GM18517 (cell line): ENCODE measurements around the gene PHPT1.
A peak's percentile ranks its signal among the peaks of the same experiment; 100 is the strongest.
"Not testable (repeated sequence)": the region's sequence is repeated elsewhere in the genome, so short reads cannot be mapped to it uniquely, and the experiment has no call there.

Source experiments
- ATAC-seq: cut with Tn5 transposase; IDR thresholded peaks from one replicate; pipeline ENCODE4 v1.9.1; 2021; ENCODE audit warnings: mild to moderate bottlenecking, moderate library complexity; ENCODE audit not compliant: unreplicated experiment

Gene PHPT1

DNA sequence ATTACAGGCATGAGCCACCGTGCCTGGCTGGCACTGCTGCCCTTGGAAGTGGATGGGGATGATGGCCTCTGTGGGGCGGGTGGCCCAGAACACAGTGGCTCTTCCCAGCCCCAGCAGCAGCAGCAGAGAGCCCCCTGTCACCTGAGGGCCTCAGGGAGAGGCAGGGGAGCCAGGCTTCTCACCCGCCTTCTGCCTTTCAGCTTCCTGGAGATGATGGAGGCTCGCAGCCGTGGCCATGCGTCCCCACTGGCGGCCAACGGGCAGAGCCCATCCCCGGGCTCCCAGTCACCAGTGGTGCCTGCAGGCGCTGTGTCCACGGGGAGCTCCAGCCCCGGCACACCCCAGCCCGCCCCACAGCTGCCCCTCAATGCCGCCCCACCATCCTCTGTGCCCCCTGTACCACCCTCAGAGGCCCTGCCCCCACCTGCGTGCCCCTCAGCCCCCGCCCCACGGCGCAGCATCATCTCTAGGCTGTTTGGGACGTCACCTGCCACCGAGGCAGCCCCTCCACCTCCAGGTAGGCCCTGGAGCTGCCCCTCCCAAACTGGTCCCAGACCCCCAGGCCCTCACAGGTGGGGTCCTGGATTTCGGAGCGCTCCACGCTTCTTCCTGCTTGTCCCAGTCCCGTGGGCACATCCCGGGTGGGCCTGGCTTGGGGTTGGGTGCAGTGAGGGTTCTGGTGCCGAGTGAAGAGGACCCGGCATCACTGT is 11.9 kb upstream of the PHPT1 start:
- no peak for ATAC-seq

DNA sequence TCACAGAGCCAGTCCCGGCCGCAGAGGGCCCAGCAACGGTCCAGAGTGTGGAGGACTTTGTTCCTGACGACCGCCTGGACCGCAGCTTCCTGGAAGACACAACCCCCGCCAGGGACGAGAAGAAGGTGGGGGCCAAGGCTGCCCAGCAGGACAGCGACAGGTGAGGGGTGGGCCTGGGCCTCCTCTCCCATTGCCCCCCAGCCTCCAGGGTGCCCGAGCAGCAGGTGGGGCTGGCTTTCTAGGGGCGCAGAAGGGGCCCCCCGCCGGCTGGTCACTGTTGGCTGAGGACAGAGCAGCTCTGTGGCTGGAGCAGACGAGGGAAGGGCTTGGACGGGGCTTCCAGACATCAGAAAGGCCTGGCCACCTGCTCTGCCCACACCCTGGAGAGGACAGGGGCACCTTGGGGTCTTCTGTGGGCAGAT is 11.3 kb upstream of the PHPT1 start:
- not testable (repeated sequence) for ATAC-seq

DNA sequence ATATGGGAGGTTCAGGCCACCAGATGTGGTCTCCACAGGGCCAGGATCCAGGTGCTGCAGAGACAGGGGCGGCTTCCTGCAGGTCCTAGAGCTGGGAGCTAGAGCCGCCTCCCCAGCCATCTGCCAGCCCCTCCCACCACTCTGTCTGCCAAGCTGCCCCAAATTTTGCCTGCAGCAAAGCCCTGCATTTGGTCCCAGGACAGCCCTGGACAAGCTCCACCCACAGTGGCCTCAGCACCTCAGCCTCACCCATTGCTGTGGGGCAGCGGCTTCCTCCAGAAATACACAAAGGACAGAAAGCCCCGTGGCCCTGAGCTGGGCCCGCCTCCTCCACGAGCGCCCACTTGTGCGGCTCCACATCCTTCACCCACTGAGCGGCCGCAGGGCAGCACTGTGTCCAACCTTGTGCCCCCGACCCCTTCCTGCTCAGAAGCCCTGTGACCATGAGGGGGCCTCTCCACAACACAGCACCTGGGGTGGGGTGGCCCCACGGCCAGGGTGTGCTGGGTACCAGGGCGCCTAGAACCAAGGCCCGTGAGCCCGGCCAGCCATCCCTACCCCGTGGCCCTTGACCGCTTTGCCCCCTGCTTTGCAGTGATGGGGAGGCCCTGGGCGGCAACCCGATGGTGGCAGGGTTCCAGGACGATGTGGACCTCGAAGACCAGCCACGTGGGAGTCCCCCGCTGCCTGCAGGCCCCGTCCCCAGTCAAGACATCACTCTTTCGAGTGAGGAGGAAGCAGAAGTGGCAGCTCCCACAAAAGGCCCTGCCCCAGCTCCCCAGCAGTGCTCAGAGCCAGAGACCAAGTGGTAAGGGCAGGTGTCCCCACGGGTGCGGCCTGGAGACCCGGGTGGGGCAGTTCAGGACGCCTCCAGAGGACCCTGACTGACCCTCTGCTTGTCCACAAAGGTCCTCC is 10.6 kb upstream of the PHPT1 start:
- no peak for ATAC-seq

DNA sequence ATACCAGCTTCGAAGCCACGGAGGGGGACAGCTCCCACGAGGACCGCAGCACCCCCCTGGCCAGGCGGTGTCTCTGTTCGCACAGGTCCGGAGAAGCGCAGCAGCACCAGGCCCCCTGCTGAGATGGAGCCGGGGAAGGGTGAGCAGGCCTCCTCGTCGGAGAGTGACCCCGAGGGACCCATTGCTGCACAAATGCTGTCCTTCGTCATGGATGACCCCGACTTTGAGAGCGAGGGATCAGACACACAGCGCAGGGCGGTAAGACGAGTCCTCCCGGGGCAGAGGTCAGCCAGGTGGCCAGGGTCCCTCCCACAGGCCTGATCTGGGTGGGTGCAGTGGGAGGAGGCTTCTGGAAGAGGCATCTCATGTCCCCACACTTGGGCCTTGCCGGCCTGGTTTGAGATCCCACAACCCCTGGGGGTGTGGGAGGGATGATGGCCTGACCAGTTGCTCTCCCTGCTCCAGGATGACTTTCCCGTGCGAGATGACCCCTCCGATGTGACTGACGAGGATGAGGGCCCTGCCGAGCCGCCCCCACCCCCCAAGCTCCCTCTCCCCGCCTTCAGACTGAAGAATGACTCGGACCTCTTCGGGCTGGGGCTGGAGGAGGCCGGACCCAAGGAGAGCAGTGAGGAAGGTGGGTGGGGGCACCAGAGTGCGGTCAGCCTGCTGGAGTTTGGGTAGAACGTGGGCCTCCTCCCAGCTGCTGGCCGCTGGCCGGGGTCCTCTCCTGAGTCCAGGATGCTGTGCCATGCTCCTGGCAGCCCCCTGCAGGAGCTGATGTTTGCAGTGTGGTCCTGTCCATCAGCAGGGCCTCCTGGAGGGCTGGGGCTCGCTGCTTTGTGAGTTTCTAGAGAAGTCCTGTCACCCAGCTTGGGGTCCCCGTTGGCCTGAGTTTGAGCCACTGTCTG is 9.7 kb upstream of the PHPT1 start:
- ATAC-seq = no peak

DNA sequence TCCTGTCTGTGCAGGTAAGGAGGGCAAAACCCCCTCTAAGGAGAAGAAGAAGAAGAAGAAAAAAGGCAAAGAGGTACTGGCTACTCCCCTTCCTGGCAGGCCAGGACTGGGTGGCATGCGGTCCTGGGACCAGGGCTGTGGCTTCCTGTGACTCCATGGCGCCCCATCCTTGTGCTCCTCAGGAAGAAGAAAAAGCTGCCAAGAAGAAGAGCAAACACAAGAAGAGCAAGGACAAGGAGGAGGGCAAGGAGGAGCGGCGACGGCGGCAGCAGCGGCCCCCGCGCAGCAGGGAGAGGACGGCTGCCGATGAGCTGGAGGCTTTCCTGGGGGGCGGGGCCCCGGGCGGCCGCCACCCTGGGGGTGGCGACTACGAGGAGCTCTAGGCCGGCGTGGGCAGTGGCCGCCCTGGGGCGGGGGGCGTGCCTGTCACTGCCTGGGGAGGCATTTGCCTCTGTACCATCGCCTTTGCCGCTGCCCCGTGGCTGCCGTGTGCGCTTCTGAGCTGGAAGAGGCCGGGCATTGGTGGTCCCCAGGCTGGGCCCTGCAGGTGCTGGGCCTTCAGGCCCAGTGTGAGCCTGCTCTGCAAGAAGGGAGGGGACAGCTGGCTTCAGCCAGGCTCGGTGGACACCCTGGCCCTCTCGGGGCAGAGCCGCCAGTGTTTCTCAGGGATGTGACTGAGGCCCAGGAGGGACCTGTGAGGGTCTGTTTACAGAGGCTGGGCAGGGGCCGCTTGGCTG is 8.9 kb upstream of the PHPT1 start:
- ATAC-seq = no peak

DNA sequence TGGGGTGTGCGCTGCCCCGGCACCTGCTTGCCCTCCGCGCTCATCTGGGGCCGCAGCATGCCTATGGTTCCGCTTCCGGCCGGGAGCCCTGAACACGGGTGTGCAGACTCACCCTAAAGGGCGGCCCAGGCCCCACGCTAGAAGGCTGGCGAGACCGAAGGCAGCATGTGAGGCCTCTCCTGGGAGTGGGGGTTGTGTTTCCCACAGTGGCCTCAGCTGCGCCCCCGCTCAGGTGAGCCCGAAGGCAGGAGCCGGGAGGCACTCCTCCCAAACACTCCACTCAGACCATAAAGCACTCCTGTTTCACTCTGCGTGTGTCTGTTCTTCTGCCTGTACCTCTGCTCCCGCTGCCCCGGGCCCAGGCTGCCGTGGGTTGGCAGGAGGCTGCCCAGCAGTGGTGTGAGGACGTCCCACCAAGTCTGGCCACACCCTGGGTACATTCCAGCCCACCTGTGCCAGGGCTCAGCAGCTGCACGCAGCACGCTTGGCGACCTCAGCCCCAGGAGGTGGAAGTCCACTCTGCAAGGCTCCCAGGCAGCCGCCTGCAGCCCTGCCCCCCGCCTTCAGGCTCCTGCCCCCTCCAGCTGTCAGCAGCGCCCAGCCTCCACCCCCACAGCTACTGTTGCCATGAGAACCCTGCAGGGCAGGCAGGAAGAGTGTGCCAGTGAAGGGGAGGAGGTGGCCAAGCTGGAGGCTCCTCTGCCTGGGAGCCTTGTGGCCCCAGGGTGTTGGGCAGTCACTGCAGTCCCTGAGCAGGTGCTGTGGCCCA is 8.1 kb upstream of the PHPT1 start:
- no peak for ATAC-seq

DNA sequence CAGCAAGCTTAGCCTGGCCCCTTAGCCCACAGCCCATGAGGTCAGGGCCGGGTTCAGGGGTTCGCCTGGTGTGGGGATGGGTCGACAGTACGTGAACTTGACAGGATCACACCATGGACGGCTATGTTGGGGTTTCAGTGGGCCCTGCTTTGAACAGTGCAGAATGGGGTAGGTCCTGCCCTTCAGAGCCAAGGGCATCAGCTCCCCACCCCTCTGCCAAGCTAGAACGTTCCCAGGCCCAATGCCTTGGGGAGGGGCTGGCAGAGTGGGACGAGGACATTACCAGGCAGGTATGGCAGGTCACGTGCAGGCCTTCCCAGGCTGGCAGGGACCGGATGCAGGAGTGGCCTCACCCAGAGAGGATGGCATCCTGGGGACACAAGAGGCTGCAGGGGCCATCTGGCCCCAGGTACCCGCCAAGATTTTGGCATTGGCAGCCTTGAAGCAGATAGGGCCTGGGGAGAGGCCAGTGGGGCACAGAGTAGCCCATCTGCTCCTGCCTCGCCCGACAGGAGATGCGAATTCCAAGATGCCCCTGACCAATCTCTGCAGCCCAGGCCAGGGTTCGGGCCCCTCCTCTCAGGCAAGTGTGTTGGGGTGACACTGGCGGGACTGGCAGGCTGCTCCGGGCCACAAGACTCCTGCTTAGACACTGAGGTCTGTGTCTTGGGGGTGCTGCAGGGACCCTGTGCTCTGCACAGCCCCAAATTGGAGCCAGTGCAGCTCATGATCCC is 7.4 kb upstream of the PHPT1 start:
- not testable (repeated sequence) for ATAC-seq

DNA sequence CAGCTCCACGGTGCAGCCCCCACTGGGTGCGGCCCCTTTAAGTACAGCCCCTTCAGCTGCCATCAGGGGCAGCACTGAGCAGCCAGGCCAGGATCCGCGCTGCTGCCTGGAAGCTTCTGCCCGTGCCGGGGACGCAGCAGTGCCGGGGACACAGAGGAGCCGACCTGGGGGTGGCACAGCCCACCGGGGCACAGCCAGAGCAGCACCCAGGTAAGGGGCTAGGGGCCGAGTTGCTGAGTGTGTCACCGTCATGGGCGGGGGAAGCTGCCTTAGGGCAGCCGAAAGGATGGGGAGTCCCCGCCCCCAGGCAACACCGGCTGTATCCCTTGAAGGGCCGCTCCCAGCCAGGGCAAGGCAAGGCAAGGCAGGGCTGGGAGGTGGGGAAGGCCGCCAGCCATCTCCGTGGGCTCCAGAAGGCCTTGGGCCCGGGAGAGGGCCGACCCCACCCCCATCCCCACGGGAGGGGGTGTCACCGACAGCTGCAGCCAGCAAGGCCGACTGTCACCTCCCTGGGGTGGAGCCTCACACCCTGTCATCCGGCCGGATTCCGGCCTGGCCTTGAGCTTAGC is 6.7 kb upstream of the PHPT1 start, which contains the start of gene AJM1:
Gene AJM1, plus strand, starts transcription at position 99 of the 569 bp plus-strand sequence. CDS start 1,937 bp downstream, outside the sequence.
- ATAC-seq = peak; percentile 62

DNA sequence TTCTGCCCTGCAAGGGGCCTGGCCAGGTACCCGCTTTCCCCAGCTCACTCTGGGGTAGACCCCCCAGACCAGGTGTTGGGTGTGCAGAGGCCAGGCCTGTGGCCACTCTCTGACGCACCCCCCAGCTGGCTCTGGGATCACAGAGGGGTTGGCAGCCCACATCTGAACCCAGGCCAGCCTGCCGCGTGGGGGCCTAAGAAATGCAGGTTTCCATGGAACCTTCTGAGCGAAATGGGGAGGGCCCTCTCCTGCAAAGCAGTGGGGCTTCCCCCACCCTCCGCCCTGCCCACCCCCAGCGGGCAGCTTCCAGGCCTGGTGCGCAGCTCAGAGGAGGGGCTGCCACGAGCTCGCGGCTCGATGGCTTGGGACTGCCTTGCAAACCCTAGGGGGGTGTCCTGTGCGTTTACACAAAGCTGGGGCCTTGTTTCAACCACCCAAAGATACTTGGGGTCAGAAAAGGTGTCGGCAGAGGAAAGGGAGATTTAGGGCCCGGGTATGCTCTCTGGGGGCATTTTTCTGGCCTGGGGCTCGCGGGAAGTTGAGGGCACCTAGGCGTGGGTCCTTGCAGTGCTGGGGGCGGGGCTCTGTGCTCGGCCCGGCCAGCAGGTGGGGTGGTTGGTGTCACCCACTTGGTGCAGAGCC is 5.9 kb upstream of the PHPT1 start:
- not testable (repeated sequence) for ATAC-seq

DNA sequence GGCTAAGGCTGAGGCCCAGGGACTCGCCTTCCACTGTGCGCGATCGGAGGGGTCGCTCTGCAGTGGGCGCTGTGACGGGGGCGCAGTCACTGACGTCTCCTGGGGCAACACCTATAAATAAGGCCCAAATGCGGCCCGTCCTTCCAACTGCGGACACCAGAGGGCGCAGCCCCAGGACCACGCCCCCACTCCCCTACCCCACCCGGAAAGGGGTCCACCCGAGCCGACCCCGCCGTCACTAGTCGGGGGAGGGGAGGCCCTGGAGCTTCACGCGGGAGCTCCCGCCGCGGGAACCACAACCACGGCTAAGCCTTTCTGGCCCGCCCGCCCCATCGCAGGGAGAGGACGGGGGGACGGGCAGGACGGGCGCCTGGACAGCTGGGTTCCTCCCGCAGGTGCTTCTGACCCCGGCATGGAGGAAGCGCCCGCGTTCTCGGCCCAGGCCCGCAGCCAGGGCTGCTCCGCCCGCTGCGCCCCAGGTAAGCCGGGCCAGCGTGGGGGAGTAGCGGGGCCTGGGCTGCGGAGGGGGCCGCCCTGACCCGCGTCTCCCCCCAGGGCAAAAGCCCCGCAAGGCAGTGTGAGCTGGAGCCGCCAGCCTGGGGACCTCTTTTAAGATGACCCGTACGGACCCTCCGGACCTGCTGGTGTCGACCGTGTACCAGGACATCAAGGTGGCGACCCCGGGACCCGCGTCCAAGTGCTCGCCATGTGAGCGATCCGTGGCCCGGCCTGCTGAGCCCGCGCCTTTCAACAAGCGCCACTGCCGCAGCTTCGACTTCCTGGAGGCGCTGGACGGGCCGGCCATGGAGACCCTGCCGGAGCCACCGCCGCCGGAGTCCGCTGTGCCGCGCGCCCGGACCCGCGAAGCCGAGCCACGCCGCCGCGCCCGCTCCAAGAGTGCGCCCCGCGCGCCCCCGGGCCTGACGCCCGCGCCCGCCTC is 5.1 kb upstream of the PHPT1 start:
- not testable (repeated sequence) for ATAC-seq

DNA sequence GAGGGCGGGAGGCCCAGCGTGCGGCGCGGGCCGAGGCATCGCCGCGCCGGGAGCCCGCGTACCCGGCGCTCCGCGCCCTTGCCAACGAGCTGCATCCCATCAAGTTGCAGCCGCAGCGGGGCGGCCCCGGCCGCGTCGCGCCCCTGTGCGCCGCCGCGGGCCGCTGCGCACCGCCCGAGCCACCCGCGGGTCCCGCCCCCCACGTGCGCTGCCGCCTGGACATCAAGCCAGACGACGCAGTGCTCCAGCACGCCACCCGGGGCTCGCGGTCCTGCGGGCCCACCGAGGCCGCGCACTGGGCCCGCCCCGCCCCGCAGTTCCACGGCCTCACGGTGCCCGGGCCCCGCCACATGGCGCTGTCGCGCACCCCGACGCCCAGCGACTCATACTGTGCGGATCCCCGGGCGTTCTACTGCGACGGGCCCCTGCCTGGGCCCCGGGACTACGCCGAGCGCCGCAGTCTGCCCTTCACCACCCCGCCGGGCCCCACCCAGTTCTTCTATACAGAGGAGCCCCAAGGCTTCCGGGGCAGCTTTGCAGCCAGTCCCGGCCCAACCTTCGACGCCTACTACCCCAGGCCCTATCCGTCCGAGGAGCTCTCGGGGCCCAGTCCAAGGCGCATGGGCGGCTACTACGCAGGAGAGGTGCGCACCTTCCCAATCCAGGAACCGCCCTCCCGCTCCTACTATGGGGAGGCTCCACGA is 4.3 kb upstream of the PHPT1 start:
- no peak for ATAC-seq

DNA sequence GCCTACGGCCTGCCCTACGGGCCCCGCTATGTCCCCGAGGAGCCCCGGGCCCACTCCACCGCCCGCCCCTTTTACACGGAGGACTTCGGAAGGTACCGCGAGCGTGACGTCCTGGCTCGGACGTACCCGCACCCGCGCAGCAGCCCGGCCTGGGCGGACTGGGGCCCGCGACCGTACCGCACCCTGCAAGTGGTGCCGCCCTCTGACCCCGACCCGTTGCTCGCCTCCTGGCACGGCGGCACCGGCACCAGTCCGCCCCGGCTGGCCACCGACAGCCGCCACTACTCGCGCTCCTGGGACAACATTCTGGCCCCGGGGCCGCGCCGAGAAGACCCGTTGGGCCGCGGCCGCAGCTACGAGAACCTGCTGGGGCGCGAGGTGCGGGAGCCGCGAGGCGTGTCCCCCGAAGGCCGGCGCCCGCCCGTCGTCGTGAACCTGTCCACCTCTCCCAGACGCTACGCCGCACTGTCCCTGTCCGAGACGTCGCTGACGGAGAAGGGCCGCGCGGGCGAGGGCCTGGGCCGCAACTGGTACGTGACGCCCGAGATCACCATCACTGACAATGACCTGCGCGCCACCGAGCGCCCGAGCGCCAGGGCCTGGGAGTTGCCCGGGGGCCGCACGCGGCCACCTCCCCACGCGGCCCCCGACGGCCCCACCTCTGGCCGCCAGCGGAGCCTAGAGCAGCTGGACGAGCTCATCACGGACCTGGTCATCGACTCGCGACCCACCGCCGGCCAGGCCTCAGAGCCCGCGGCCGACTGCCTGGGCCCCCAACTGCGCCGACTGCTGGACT is 3.5 kb upstream of the PHPT1 start:
- ATAC-seq = no peak

DNA sequence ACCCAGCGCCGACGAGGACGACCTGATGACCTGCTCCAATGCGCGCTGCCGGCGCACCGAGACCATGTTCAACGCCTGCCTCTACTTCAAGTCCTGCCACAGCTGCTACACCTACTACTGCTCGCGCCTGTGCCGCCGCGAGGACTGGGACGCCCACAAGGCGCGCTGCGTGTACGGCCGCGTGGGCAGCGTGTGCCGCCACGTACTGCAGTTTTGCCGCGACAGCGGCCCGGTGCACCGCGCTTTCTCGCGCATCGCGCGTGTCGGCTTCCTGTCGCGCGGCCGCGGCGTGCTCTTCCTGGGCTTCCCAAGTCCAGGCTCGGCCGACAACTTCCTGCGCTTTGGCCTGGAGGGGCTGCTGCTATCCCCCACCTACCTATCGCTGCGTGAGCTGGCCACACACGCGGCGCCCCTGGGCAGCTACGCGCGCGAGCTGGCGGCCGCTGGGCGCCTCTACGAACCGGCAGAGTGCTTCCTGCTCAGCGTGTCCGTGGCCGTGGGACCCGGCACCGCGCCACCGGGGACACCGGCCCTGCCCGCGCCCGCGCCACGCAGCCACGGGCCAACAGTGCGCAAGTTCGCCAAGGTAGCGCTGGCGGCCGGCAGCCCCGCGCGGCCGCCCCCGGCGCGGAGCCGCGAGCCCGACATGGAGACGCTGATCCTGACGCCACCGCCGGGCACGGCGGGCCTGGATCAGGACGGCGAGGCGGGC is 2.7 kb upstream of the PHPT1 start:
- ATAC-seq = no peak

DNA sequence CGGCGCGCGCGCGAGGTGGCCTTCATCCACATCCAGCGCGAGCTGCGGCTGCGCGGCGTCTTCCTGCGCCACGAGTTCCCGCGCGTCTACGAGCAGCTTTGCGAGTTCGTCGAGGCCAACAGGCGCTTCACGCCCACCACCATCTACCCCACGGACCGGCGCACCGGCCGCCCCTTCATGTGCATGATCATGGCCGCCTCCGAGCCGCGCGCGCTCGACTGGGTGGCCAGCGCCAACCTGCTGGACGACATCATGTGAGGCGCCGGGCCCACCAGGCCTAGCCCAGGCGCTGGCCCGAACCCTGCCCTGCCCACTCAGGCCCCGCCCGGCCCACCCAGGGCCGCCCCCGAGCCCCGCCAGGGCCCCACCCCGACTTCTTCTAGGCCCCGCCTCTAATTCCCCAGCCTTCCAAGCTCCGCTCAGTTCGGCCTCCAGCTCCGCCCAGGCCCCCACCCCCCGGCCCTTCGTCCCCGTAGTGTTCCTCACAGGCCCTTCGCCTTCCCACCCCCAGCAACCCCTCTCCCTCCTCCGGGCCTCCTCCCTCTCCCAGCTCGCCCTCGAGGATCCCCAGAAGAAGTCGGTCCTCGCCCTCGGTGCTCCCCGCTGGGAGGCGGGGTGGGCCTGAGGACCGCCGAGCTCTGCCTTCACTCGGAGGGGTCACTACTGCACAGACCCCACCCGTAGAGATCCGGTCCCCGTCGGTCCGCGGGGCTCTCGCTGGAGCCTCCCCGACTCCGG is 2.0 kb upstream of the PHPT1 start:
- ATAC-seq = no peak
